SU-DHL-6 (cell line): Measurements from ENCODE around the gene PIGH.

ENCODE experiments used
- H2AFZ ChIP-seq: fragments of 200-600 bp; sonication (generic); 2 replicates; pipeline ENCODE4 v1.6.1; 2014; ENCODE audit warnings: low read depth, mild to moderate bottlenecking, moderate library complexity, mixed read lengths, antibody characterized with exemption, low read length; ENCODE audit not compliant: severe bottlenecking
- H3F3A ChIP-seq: fragments of 200-600 bp; shearing (Covaris generic); 2 replicates; pipeline ENCODE4 v1.6.0; 2016; ENCODE audit warnings: antibody characterized with exemption, mild to moderate bottlenecking; ENCODE audit not compliant: insufficient read depth
- H3K27ac ChIP-seq: fragments of 200-600 bp; sonication (generic); 2 replicates; pipeline ENCODE4 v1.5.1; 2016; ENCODE audit warnings: low read depth, mild to moderate bottlenecking, low read length, moderate library complexity, mixed read lengths
- H3K27me3 ChIP-seq: fragments of 200-600 bp; sonication (generic), shearing (Covaris generic); 2 replicates; pipeline ENCODE4 v1.6.0; 2014; ENCODE audit warnings: mild to moderate bottlenecking, low read length
- H3K36me3 ChIP-seq: fragments of 200-600 bp; sonication (generic); 2 replicates; pipeline ENCODE4 v1.6.1; 2014; ENCODE audit warnings: mild to moderate bottlenecking, low read length, mixed read lengths
- H3K4me2 ChIP-seq: fragments of 300-600, 200-600 bp; shearing (Covaris generic), sonication (generic); 2 replicates; pipeline ENCODE4 v1.6.0; 2014; ENCODE audit warnings: low read length, low read depth, mild to moderate bottlenecking; ENCODE audit not compliant: poor library complexity, severe bottlenecking
- H3K4me3 ChIP-seq: fragments of 200-600 bp; sonication (generic); 2 replicates; pipeline ENCODE4 v1.5.1; 2014; ENCODE audit warnings: antibody characterized with exemption, low read length, mild to moderate bottlenecking, mixed read lengths; ENCODE audit not compliant: insufficient read depth, poor library complexity, severe bottlenecking
- H3K79me2 ChIP-seq: fragments of 200-600 bp; sonication (generic); 2 replicates; pipeline ENCODE4 v1.6.1; 2014; ENCODE audit warnings: mild to moderate bottlenecking, low read length, moderate library complexity; ENCODE audit not compliant: insufficient read depth
- H3K9ac ChIP-seq: fragments of 200-600 bp; sonication (generic); 2 replicates; pipeline ENCODE4 v1.7.0; 2014; ENCODE audit warnings: mild to moderate bottlenecking, low read length
- H3K9me2 ChIP-seq: fragments of 200-600 bp; sonication (generic); replicated peaks from 2 replicates; pipeline ENCODE4 v1.6.1; 2014; ENCODE audit warnings: low read length; ENCODE audit not compliant: insufficient read depth
- H3K9me3 ChIP-seq: fragments of 200-600 bp; sonication (generic); 2 replicates; pipeline ENCODE4 v1.6.1; 2014; ENCODE audit warnings: low read length, mixed read lengths; ENCODE audit not compliant: insufficient read depth
- H4K20me1 ChIP-seq: fragments of 200-600 bp; sonication (generic); 2 replicates; pipeline ENCODE4 v1.6.1; 2014; ENCODE audit warnings: low read depth, mild to moderate bottlenecking, antibody characterized with exemption, low read length, moderate library complexity, mixed read lengths
- CTCF ChIP-seq: fragments of 200-600 bp; sonication (generic); IDR thresholded peaks from one replicate; pipeline ENCODE4 v1.5.1; 2017; ENCODE audit warnings: antibody characterized with exemption, mild to moderate bottlenecking, low read length, moderate library complexity; ENCODE audit not compliant: insufficient read depth, poor library complexity, severe bottlenecking
- EZH2phosphoT487 ChIP-seq: fragments of 200-600 bp; sonication (generic), shearing (Covaris generic); conservative IDR thresholded peaks from 2 replicates; pipeline ENCODE4 v1.6.1; 2018; ENCODE audit warnings: mild to moderate bottlenecking, antibody characterized with exemption, low read length, moderate library complexity, mixed read lengths

PIGH gene

GRCh38 chr14:67575684-67576083, 24.4 kb downstream of the PIGH start:
- Histone ChIP-seq H3K27me3 (no peaks in the 10 kb centered on the region), H3K9me2 (no peaks in the 10 kb centered on the region), H4K20me1 (no peaks in the 10 kb centered on the region), H3K79me2 (no peaks in the 10 kb centered on the region), H3K36me3 (no peaks in the 10 kb centered on the region), H3K9me3 (no peaks in the 10 kb centered on the region), H3K27ac (no peak overlapping the region), H3K9ac (no peak overlapping the region), H3F3A (no peaks in the 10 kb centered on the region), H3K4me3 (no peak overlapping the region), H3K4me2 (no peak overlapping the region), H2AFZ (no peak overlapping the region)
- TF ChIP-seq EZH2phosphoT487 (no peak), CTCF (no peak)

DNA sequence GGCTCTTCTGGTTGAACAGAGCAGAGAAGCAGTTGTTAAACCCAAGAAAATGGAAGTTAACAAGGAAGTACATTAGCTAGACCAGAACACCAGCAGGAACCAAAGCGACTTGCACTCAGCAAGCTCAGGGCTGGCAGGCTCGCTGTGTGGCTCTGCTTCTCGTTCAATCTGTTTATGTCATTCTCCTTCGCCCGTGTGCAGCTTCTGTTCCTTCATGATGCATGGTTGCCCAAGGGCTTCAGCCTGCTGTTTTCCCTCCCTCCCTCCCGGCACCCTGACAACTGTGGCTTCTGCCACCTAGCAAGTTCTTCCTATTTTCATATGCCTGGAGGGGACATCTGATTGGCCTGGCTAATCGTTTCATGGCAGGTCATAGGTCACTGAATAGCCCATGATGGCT, 25.3 kb downstream of the PIGH start:
- H2AFZ ChIP-seq: no peak overlapping the region
- H3K9me2 ChIP-seq: no peaks in the 10 kb centered on the region
- no peak overlapping the region for H3K4me2 ChIP-seq
- H3K9me3 ChIP-seq: no peaks in the 10 kb centered on the region
- H3K4me3 ChIP-seq: no peak overlapping the region
- no peaks in the 10 kb centered on the region for H3K27me3 ChIP-seq
- no peak overlapping the region for H3K27ac ChIP-seq
- H3K79me2 ChIP-seq: no peaks in the 10 kb centered on the region
- no peaks in the 10 kb centered on the region for H3K36me3 ChIP-seq
- no peak overlapping the region for H3K9ac ChIP-seq
- no peaks in the 10 kb centered on the region for H4K20me1 ChIP-seq
- TF ChIP-seq EZH2phosphoT487 (no peak), CTCF (no peak)
- no peaks in the 10 kb centered on the region for H3F3A ChIP-seq

DNA sequence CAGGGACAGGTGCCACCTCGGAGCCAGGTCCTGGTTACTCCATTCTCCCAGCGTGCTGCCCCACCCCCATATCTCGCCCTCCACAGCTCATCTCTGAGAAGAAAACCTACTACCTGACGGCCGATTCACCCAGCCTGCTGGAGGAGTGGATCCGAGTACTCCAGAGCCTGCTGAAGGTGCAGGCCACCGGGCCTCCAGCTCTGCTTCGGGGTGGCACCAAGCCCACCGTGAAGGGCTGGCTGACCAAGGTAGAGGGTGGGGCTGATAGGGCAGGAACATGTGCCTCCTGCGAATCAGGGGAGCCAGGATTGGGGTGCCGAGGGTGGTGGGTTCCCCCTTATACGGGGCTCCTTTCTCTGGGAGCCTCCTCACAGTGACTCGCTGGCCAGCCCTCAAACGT, 25.9 kb downstream of the PIGH start:
- Histone ChIP-seq H4K20me1 (no peaks in the 10 kb centered on the region), H3K9ac (no peak overlapping the region), H3F3A (no peaks in the 10 kb centered on the region), H3K36me3 (no peaks in the 10 kb centered on the region), H3K4me3 (no peak overlapping the region), H2AFZ (no peak overlapping the region), H3K27ac (no peak overlapping the region), H3K27me3 (no peaks in the 10 kb centered on the region), H3K79me2 (no peaks in the 10 kb centered on the region), H3K4me2 (no peak overlapping the region), H3K9me2 (no peaks in the 10 kb centered on the region), H3K9me3 (no peaks in the 10 kb centered on the region)
- no peak for TF ChIP-seq EZH2phosphoT487
- TF ChIP-seq CTCF: no peak
